NT2/D1 (cell line): ENCODE data around the gene RELN.

Experiments
- DNase-seq: peaks from one replicate; pipeline ENCODE4 v3.0.0-alpha.2; 2011; ENCODE audit warnings: low read depth, low spot score
- H3K27me3 ChIP-seq: 2 replicates; pipeline ENCODE4 v1.6.0; 2011; ENCODE audit warnings: mild to moderate bottlenecking; ENCODE audit not compliant: insufficient read length, insufficient read depth
- H3K36me3 ChIP-seq: 2 replicates; pipeline ENCODE4 v1.6.1; 2011; ENCODE audit warnings: mild to moderate bottlenecking, low read length, mixed read lengths; ENCODE audit not compliant: insufficient read depth, insufficient read length
- H3K4me1 ChIP-seq: 2 replicates; pipeline ENCODE4 v1.5.1; 2011; ENCODE audit not compliant: insufficient read depth, insufficient read length
- H3K4me3 ChIP-seq: 2 replicates; pipeline ENCODE4 v1.5.1; 2011; ENCODE audit warnings: low read depth; ENCODE audit not compliant: insufficient read length
- H3K9ac ChIP-seq: 2 replicates; pipeline ENCODE4 v1.6.0; 2011; ENCODE audit warnings: low read depth; ENCODE audit not compliant: insufficient read length
- H3K9me3 ChIP-seq: 2 replicates; pipeline ENCODE4 v1.5.1; 2011; ENCODE audit warnings: mild to moderate bottlenecking, low read length; ENCODE audit not compliant: insufficient read depth
- SUZ12 ChIP-seq: IDR thresholded peaks from 2 replicates; pipeline ENCODE4 v1.6.1; 2011; ENCODE audit not compliant: insufficient read length, insufficient read depth; ENCODE audit errors: extremely low read depth
- YY1 ChIP-seq: IDR thresholded peaks from 2 replicates; pipeline ENCODE4 v1.6.1; 2011; ENCODE audit not compliant: insufficient read length, insufficient read depth
- ZNF274 ChIP-seq: IDR thresholded peaks from 2 replicates; pipeline ENCODE4 v1.6.1; 2011; ENCODE audit warnings: mild to moderate bottlenecking, low read depth, low read length

Gene RELN

GRCh38 chr7:103981003-103981423 is 8.4 kb downstream of the RELN start:
- H3K9ac ChIP-seq = no peak overlapping the region
- H3K4me3 ChIP-seq = no peak overlapping the region
- no peaks in the 10 kb centered on the region for H3K9me3 ChIP-seq
- H3K4me1 ChIP-seq = no peaks in the 10 kb centered on the region
- DNase-seq = no peak
- no peaks in the 10 kb centered on the region for H3K36me3 ChIP-seq
- no peak for TF ChIP-seq SUZ12
- no peak for TF ChIP-seq ZNF274
- no peak for TF ChIP-seq YY1
- H3K27me3 ChIP-seq = no peaks in the 10 kb centered on the region

- H3K9me3 ChIP-seq = no peaks in the 10 kb centered on the region
- H3K27me3 ChIP-seq = no peaks in the 10 kb centered on the region
- no peak overlapping the region for H3K4me3 ChIP-seq
- DNase-seq = no peak
- TF ChIP-seq YY1 (no peak), ZNF274 (no peak), SUZ12 (no peak)
- no peaks in the 10 kb centered on the region for H3K4me1 ChIP-seq
- no peaks in the 10 kb centered on the region for H3K36me3 ChIP-seq
- no peak overlapping the region for H3K9ac ChIP-seq
These were observed 16.6 kb downstream of the RELN start for GRCh38 chr7:103972779-103973434.

GRCh38 chr7:103967401-103967800 is 22.1 kb downstream of the RELN start:
- DNase-seq = no peak
- Histone ChIP-seq H3K4me1 (no peaks in the 10 kb centered on the region), H3K9ac (no peak overlapping the region), H3K9me3 (no peaks in the 10 kb centered on the region), H3K4me3 (no peak overlapping the region), H3K36me3 (no peaks in the 10 kb centered on the region), H3K27me3 (no peaks in the 10 kb centered on the region)
- no peak for TF ChIP-seq YY1
- no peak for TF ChIP-seq SUZ12
- no peak for TF ChIP-seq ZNF274

GRCh38 chr7:103966593-103967277 is 22.7 kb downstream of the RELN start:
- TF ChIP-seq YY1 = no peak
- no peak for TF ChIP-seq ZNF274
- TF ChIP-seq SUZ12 = no peak
- H3K4me3 ChIP-seq = no peak overlapping the region
- no peak for DNase-seq
- no peaks in the 10 kb centered on the region for H3K9me3 ChIP-seq
- H3K27me3 ChIP-seq = no peaks in the 10 kb centered on the region
- H3K4me1 ChIP-seq = no peaks in the 10 kb centered on the region
- H3K9ac ChIP-seq = no peak overlapping the region
- no peaks in the 10 kb centered on the region for H3K36me3 ChIP-seq

GRCh38 chr7:103964269-103964668 is 25.2 kb downstream of the RELN start:
- no peak for TF ChIP-seq ZNF274
- TF ChIP-seq SUZ12 = no peak
- no peak for TF ChIP-seq YY1
- no peaks in the 10 kb centered on the region for H3K27me3 ChIP-seq
- no peak overlapping the region for H3K9ac ChIP-seq
- H3K9me3 ChIP-seq = no peaks in the 10 kb centered on the region
- no peaks in the 10 kb centered on the region for H3K36me3 ChIP-seq
- DNase-seq = no peak
- H3K4me1 ChIP-seq = no peaks in the 10 kb centered on the region
- H3K4me3 ChIP-seq = no peak overlapping the region

GRCh38 chr7:103962070-103962469 is 27.4 kb downstream of the RELN start:
- H3K9ac ChIP-seq = no peak overlapping the region
- no peaks in the 10 kb centered on the region for H3K27me3 ChIP-seq
- TF ChIP-seq SUZ12 = no peak
- no peak for TF ChIP-seq ZNF274
- no peak for TF ChIP-seq YY1
- no peak for DNase-seq
- no peaks in the 10 kb centered on the region for H3K4me1 ChIP-seq
- H3K9me3 ChIP-seq = no peaks in the 10 kb centered on the region
- no peaks in the 10 kb centered on the region for H3K36me3 ChIP-seq
- no peak overlapping the region for H3K4me3 ChIP-seq

GRCh38 chr7:103958284-103958818 is 31.1 kb downstream of the RELN start:
- TF ChIP-seq SUZ12 (no peak), YY1 (no peak), ZNF274 (no peak)
- Histone ChIP-seq H3K27me3 (no peaks in the 10 kb centered on the region), H3K36me3 (no peaks in the 10 kb centered on the region)

More at GRCh38 chr7:103958284-103958818, 31.1 kb downstream of the RELN start:
- H3K9me3 ChIP-seq = no peaks in the 10 kb centered on the region
- no peak for DNase-seq
- H3K4me1 ChIP-seq = no peaks in the 10 kb centered on the region
- no peak overlapping the region for H3K9ac ChIP-seq
- no peak overlapping the region for H3K4me3 ChIP-seq
